Inflammatory macrophage (primary cell): Measurements from ENCODE around the gene EMILIN2.

Experiments used
- DNase-seq, 2 donors: peaks; one replicate each; pipeline ENCODE4 v3.0.0-alpha.2; 2020 to 2022

Gene EMILIN2

DNA sequence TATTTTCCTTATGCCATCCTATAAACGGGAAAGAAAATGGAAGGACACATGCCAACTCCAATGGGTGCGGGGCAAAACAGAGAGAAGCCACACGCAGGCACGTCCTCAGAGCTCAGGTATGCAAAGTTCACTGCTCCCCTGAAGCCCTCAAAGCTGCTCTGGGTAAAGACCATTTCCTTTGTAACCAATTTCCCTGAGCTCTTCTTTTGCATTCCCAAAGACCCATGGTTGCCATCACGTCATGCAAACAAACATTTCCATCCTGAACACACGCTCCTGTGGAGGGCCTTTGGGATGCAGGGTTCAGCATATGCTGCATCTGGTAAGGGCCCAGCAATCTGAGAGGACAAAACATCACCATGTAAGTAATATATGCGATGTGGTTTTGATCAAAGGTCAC lies 69.4 kb downstream of the EMILIN2 start:
- DNase-seq = no peak

DNA sequence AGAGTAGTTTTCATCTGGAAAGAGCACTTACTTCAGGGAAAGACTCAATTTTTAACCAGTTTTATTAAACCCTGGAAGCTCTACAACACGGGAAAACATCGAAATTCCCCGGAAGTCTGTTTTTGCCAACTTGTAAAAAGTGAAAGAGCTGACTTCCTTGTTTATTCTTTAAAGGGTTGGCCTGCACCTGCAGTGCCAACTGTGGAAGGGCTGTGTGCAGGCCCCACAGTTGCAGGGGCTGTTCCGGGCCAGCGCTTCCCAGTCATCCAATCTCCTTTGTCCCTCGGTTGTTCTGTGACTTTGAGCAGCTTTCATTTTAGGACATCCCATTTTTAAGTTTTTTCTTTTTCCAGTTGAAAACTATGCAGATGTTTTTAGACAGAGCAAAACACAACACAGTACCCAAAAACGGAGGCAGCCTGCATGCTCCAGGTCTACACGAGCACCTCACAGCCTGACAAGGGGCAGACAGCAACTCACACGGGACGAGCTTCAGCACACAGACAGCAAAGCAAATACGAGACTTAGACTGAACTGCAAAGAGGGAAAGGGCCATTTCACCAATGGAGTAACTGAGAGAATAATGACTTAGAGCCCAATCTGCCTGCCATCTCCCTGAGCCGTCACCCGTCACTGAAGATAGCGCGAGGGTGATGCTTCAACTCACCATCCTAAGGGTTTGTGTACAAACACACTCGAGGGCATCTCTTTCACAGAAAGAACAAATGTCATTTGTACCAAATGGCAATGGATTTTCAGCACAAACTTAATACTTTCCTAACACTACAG lies 70.6 kb downstream of the EMILIN2 start:
- DNase-seq = no peak

DNA sequence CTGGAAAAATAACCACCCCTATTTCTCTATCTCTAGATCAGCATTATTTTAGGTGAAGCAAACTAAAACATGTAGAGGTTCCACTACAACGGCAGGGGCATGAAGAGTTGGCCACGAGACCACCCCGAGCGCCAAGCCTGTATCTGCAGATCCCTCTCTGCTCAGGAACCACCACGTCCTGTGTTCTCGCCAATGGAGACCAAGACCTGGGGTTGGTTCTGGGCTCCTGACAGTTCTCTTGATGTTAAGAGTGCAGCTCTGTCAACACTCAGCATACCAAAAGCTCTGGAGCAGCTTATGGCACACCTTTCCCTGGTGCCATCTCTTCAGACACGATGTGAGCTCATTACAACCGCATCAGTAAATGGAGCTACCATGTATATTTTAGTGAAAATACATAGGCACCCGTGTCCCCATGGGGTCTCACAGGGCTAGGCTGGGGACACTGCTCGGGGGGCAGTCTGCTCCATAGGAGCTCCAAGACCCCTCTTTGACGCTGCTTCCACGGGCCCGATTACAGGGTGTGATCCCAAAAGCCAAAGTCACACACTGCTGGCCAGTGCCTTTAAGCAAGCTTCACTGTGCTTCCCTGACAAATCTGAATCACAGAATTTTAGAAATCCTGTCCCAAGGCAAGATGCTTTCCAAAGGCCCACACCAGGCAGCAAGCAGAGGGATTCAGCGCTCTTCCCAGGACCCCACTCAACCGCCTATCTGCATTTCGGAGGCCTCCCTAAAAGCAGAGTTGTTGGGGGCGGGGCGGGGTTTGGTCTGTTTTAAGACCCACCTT lies 72.2 kb downstream of the EMILIN2 start:
- no peak for DNase-seq

DNA sequence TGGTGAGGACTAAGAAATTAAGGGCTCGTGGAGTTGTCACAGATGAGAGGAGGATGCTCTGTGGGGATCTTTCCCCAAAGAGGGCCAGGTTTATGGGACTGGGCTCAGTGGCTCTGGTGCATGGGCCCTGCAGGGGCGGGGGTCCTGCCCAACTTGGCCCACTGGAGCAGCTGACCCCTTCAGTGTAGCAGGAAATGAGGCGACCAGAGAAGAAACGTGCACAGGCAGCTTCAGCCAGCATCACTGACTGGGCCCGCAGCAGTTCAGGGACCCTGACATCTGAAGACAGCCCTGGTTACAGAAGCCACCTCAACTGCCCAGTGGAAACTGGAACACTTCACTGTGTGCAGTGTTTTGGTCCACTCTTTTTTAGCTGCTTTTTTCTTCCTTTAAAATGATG lies 72.8 kb downstream of the EMILIN2 start:
- no peak for DNase-seq

DNA sequence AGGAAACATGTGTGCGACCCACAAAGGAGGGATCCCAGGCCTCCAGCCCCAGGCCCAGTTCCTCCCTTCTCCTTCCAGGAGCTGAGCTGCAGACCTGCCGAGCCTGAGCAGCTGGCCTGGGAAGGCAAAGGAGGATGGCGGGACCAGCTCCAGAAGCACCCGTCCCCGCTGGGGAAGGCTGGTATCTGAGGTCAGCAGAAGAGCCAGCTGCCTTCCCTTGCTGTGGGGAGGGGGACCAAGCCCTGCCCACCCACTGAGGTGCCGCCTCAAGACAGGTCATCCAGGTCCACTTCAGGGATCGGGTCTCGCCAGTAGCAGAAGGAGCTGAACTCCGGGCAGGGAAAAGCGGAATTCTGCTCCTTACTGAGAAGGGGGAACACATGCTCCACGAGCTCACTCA lies 73.2 kb downstream of the EMILIN2 start:
- no peak for DNase-seq

DNA sequence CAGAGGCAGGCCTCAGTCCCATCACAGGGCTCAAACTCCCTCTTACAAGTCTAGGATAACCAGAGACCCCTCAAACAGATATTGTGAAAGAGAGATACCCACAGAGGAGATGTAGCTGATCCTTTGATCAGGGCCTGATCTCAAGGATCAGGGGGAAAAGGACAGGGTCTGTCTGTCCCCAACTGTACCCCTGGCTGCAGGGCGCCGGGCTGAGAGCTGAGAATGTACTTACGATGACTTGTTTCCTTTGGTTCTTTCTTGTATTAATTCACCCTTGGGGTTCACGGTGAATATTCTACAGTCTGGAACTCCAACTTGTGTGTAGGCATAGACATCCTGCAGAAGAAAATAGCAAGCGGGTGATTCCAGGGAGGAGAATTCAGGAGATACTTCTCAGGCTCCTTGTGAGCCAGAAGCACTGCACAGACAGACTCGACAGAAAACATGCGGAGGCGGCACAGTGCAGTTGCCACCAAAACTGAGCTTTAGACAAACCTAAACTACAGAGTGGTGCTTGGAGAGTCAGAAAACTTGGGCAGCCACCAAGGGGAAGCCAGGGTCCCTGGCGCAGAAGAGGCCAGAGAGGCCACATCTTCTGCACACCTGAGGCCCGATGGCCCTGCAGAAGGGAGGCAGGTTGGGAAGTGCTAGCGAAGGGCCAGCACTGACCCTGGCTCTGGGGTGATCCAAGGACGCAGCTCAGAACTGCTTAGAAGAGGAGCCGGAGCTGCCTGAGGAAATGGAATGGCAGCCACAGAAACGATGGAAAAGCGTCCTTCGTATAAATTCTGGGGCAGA lies 73.9 kb downstream of the EMILIN2 start:
- no peak for DNase-seq

DNA sequence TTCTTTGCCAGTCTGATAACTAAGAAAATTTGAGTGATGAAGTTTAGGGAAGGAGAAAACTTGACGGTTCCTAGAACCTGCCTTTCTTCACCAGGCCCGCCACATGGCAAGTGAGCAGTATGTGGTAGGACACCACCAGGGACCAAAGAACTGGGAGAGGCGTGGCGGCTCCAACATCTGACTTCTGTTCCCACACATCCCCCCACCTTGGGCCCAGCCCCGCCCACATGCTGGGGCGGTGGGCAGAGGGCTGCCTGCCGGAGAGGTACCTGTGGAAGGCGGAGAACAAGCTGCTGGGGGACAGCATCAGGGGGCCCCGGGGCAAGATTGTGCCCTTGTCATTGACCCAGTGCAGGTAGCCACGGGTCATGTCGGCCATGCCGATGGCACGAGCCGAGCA lies 75.0 kb downstream of the EMILIN2 start:
- DNase-seq = no peak

DNA sequence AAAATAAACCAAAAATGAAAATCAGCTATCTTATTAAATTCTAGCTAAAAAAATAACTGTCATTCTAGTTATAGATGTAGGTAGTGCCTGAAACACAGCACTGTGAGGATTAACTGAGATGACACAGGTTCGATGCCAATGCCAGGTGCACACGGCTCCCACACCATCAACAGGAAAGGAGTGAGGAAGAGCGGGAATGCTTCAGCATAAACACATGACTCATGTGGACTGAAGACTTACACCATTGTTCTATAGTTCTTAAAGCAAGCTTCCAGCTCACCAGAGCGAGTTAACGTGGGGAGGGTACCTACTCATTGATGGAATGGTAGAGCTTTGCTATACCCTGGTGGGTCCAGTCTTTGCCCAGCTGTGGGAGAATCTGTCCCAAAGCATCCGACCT lies 76.7 kb downstream of the EMILIN2 start:
- DNase-seq = no peak

DNA sequence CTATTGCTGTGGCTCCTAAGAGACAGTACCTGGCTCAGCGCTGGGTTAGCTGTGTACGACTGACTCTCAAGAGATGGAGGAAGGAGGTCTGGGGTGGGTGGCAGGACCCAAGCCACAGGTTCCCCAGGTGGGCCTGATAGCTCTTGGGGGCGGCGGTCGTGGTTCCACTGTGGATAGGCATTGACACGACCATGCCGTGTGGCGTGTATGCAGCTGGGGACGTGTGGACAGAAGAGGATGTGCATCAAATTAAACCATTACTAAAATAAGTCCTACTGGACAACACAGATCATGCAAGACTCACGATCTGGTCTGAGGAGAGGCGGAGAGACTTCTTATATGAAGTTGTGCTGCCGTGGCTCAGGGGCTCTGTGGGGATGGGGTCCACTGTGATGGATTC lies 78.1 kb downstream of the EMILIN2 start:
- no peak for DNase-seq

DNA sequence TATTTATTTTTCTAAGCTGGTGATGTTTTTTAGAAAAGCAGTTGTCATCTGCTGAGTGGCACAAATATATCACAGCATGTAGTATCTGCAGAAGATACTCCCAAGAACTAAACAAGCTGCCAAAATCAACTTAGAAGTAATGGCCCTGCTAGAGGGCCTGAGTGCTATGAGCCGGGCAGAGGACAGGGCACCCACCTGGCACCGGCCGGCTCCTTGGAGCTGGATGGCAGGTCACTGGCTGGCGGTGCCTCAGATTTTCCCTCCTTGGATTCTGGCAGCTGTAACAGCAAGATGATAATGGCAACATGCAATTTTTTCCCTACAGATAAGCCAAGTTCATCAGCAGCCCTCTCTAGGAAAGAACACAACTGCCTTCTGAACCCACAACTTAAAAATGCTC lies 79.7 kb downstream of the EMILIN2 start:
- no peak for DNase-seq

DNA sequence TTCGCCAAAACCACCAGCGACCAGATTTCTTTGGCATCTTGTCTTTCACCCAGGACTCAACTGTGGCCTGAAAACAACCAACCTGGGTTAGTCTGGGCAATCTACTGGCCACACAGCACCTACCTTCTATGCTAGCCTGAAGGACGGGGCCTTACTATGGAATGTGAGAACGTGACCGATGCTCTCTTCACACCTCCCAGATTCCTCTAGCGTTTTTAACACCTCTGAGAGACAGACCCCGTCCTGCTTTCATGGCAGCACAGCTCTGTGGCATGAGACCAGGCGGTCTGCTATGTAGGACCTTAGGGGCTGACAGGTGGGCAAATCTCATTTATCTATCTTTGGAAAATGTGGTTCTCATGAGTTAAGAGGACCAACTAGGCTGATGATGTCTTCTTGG lies 80.9 kb downstream of the EMILIN2 start:
- DNase-seq = no peak

DNA sequence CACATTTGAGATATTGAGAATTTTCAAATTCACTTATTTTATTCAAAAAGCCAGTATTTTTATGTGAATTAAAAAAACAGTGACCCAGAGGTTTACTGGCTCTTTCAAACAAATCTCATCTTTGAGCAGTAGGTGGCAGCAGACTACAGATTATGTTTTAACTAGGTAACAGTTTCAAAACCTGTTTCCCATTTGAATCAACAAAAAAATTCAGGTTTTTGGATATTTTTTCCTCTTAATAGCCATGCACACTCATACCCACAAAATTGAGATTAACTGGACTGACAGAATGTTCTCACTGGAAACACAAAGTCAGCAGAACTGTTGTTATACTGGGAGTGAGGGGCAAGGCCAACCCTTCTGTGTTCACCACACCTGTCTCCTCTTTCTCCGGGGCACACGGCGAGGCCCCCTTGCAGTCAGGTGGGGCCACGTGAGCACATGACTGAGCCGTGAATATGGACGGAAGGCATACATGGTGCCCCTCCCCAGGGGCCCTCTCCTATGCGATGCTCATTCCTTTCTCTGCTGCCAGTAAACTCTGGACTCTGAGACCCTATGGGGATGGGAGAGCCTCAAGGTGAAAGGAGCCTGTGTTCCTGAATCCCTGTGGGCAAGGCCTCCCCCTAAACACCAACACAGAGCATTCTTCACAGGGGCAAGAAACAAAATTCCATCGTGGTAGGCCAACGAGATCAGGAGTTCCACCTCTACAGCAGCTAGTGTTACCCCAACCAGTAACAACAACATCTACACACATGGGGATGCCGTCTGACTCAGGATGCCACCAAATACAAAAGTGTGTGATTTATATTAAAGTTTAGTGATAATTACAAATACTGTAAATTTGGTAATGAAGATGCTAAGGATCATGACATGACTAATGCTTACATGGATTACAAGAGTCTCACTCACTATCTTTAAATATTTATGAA lies 85.7 kb downstream of the EMILIN2 start:
- peak; percentile 55 to 79 for DNase-seq

DNA sequence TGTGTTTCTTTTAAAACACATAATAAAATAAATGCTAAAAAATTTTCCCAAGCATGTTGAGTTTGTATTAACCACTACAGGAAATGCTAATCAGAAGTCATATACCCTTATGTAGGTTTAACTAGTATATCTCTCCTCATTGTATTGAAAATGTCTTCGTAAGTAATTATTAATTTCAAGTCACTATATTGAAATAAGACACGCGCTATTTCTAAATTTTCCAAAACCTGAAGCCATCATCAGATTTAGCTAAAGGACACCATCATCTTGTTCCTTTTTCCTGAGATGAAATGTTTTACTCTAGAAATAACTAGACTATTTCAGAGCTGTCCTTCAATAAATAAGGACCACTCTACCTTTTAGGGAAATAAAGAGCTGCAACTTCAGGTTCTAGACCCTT lies 87.2 kb downstream of the EMILIN2 start:
- DNase-seq = no peak

DNA sequence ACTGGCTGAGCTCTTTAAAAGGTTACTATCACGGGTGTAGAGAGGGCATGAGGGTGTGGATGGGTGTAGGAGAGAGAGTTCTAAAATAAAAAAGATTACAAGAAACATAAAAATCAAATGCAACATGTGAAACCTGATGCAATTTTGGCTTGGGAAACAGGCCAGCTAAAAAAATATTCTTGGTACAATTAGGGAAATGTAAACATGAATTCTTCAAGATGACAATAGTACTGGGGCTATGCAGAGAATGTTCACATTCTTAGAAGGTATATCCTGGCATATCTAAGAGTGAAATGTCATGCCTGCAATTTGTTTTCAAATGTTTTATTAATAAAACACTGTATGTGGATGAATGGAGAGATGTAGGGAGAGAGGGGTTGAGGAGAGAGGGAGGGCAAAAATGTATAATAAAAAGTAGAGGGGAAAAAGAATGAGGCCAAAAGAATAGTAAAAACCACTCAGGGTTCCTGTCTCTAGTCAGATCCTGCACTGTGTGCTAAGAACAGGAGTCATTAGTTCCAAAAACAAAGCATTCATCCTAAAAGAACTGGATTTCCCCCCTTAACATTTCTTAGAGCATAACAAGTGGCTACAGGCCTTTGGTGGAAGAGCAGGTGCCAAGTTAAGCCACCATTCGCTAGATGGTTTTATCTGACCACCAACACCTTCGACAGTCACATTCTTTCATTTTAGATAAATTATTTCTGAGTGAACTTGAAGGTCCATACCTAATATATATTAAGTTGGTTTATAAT lies 88.8 kb downstream of the EMILIN2 start:
- DNase-seq = no peak

DNA sequence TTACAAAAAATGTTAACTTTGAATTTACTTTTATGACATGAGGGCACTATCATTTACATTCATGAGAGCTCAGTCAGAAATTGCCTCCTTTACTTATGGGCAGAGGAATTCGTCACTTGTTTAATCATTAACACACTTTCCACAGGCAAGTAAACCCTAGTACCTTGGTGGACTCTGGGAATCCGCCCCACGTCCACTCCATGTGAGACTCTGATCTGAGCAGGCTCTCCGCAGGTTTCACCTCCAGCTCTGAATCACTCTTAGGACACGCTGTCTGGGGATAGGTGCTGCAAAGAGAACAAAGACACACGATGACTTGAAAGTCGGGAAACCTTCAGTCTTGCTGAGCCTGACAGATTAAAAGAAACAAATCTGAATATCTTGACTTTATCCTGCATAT lies 92.5 kb downstream of the EMILIN2 start:
- no peak for DNase-seq

DNA sequence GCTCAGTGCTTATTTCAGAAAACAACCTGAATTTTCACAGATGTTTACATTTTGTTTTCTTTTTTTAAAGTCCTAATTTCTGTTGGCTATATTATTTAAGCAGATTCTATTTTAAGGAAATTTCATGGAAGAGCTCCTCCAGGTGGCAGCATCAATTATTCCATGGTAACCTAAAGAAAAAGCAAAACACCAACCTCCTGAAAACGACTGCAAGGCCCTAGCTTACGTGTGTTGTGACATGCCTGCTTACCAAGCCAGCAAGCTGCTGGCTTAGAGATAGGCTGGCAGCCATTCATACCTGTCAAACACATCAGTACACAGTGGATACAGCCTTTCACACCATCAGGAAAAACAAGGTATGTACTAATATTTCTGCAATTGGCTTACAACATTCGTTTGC lies 101.2 kb downstream of the EMILIN2 start:
- no peak for DNase-seq

DNA sequence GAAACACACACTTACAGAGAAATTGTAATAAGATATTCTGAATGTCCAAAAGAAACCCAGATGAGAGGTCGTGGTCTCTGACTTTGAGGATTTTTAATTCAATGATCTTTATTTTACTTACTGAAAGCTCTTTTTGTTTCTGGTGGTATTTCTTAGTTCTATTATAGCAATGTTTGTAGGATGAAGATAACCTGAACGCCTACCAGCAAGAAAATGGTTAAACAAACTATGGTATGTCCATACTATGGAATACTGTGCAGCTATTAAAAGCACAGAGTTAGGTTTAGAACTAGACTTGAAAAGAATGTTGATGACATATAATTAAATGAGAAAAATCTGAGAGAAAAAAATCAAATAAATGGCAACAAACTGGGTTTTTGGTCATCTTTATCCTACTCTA lies 105.8 kb downstream of the EMILIN2 start:
- no peak for DNase-seq

DNA sequence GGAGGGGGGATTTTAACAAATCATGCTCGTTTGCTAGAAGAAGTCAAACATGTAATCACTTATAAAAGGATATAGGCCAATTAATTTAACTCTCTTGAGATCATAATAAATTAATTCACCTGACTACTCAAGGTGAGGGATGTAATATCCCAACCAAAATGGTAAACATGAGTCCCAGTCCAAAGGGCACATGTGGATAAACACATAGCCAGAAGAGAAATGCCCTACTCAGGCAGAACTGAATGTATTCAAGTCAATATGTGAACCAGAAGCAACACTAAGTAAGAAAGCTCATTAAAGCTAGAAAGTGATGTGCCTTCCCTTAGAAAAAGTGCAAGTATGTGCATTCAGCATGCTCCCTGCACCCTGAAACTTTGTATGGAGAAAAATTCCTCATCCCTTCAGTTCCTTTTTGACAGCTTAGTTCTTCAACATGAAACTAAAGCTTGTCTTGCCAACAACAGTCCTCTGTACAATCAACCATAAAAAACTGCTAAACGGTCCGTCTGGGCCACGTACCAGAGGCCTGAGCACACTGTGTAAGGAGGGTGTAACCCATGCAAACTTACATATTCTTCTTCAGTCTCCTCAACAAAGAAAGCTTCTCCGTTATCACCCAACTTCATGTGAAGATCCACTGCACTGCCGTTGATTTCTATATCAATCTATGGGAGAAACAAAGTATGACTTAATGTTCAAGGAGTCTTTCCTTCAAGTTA lies 107.3 kb downstream of the EMILIN2 start:
- no peak for DNase-seq

DNA sequence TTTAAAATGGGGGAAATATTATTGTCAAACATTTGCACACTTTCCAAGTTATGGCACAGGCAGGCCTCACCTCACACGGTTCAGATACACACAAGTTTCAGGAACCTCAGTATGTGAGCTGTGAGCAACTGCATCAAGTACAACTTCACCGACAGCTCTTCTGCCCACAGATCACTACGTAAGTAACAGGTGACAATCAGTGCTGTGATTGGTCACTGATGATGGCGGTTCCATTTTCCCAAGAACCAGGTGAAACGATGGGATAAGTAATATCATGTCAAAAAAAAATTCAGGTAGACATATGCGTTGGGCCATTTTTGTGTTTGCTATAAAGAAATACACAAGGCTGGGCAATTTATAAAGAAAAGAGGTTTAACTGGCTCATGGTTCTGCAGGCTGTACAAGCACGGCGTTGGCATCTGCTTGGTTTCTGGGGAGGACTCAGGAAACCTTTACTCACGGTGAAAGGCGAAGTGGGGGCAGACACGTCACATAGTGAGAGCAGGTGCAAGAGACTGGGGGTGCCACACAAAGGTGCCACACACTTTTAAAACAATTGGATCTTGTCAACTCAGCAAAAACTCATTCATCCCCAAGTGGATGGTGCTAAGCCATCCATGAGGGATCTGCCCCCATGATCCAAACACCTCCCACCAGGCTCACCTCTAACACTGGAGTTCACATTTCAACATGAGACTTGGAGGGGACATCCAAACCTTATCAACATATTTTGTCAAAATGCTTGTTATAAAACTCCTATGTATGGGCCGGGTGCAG lies 108.3 kb downstream of the EMILIN2 start:
- DNase-seq = no peak

DNA sequence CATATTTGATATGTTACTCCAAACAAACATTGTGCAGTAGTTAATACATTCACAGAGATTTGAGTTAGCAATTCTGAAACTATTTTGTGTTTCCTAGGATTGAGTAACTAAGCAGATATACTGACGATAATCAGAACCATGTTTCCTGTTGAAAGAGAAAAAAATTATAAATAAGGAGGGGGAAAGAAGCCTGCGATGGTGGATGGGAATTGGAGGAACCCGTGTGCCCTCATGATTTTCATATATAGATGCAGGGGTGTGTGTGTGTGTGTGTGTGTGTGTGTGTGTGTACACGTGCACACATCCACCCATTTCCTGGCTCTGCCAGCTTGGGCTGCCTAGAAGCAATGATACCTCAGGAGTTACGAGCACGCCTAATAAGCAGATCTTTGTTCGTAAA lies 109.2 kb downstream of the EMILIN2 start:
- DNase-seq = no peak
